ENCODE data around the gene PCDHGA1.
"Not testable (repeated sequence)": the region's sequence is repeated elsewhere in the genome, so short reads cannot be mapped to it uniquely, and the experiment has no call there.

The PCDHGA1 gene

GRCh38 chr5:141330299-141331080, at the start of gene PCDHGA1:
PCDHGA1 (plus strand) TSS chr5:141330514.
- no peak for DNase-seq

- DNase-seq, result no peak
Measured at GRCh38 chr5:141298376-141298775, 31.9 kb upstream of the PCDHGA1 start.

GRCh38 chr5:141303756-141304155, 26.6 kb upstream of the PCDHGA1 start, which contains the start of gene SLC25A2:
SLC25A2 (minus strand) TSS chr5:141304049; CDS start chr5:141303865, 184 bp downstream.
- DNase-seq, result no peak

- DNase-seq, result no peak
Measured at GRCh38 chr5:141306630-141307029, 23.7 kb upstream of the PCDHGA1 start.

GRCh38 chr5:141313711-141314110, 16.6 kb upstream of the PCDHGA1 start:
- DNase-seq, result no peak

- DNase-seq, result not testable (repeated sequence)
Measured at GRCh38 chr5:141316963-141317362, 13.4 kb upstream of the PCDHGA1 start.

- DNase-seq, result no peak
Measured at GRCh38 chr5:141319202-141319601, 11.1 kb upstream of the PCDHGA1 start.

GRCh38 chr5:141319699-141320098, 10.6 kb upstream of the PCDHGA1 start:
- DNase-seq, result no peak

- peak; percentile 96 for DNase-seq
Measured at GRCh38 chr5:141320225-141321169, 9.8 kb upstream of the PCDHGA1 start, which contains the start of gene TAF7. TAF7 (minus strand) TSS chr5:141320784; CDS start chr5:141320044, 740 bp downstream.

- no peak for DNase-seq
Measured at GRCh38 chr5:141322261-141322660, 8.1 kb upstream of the PCDHGA1 start.

GRCh38 chr5:141326088-141326854, 4.0 kb upstream of the PCDHGA1 start:
- peak; percentile 30 for DNase-seq

GRCh38 chr5:141328231-141328630, 2.1 kb upstream of the PCDHGA1 start:
- DNase-seq, result no peak

GRCh38 chr5:141332571-141332970, 2.3 kb downstream of the PCDHGA1 start:
- not testable (repeated sequence) for DNase-seq

- no peak for DNase-seq
Measured at GRCh38 chr5:141338538-141339306, 8.4 kb downstream of the PCDHGA1 start, which contains the start of gene PCDHGA2. PCDHGA2 (plus strand) TSS chr5:141338760.

GRCh38 chr5:141340781-141341354, 10.6 kb downstream of the PCDHGA1 start:
- not testable (repeated sequence) for DNase-seq

- no peak for DNase-seq
Measured at GRCh38 chr5:141342773-141343172, 12.5 kb downstream of the PCDHGA1 start.

- DNase-seq, result no peak
Measured at GRCh38 chr5:141343242-141343952, 13.1 kb downstream of the PCDHGA1 start, which contains the start of gene PCDHGA3. PCDHGA3 (plus strand) TSS chr5:141343829; CDS start chr5:141344034, 205 bp downstream.

- DNase-seq, result no peak
Measured at GRCh38 chr5:141343953-141344463, 13.7 kb downstream of the PCDHGA1 start.

- no peak for DNase-seq
Measured at GRCh38 chr5:141345327-141345726, 15.0 kb downstream of the PCDHGA1 start.

- not testable (repeated sequence) for DNase-seq
Measured at GRCh38 chr5:141346017-141346416, 15.7 kb downstream of the PCDHGA1 start.

Measured in suppressor macrophage treated with lipopolysaccharide for 4 hours (primary cell).